ENCODE measurements around the gene DDOST. TPM values are rescaled to one million over a fixed set of nuclear protein-coding genes. Genes with fewer than 3 reads are reported as not detected.
A peak's percentile ranks its signal among the peaks of the same experiment; 100 is the strongest.

The DDOST gene
- total RNA-seq, 2 experiments from 2014 or later = 96.1 to 101 TPM

DNA sequence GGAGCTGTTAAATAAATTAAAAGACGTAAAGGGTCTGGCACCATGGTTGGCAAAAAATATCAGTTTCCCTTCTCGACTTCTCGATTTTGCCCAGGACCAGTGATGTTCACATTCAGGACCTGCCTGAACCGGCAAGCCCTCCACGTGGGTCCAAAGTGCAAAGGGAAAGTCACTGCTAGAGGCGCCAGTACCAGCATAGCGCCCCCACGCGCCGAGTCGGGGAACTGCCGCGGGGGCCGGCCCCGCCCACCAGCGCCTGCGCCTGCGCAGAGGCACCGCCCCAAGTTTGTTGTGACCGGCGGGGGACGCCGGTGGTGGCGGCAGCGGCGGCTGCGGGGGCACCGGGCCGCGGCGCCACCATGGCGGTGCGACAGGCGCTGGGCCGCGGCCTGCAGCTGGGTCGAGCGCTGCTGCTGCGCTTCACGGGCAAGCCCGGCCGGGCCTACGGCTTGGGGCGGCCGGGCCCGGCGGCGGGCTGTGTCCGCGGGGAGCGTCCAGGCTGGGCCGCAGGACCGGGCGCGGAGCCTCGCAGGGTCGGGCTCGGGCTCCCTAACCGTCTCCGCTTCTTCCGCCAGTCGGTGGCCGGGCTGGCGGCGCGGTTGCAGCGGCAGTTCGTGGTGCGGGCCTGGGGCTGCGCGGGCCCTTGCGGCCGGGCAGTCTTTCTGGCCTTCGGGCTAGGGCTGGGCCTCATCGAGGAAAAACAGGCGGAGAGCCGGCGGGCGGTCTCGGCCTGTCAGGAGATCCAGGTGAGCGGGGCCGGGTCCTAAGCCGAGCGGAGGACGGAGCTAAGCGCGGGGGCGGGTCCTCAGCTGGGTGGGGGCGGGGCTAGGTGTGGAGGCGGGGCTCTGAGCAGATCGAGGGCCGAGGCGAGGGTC is 27.7 kb downstream of the DDOST start, which contains the start of gene PINK1:
TSS of gene PINK1 (plus strand) at position 269 of the 875 bp plus-strand sequence. CDS start at position 360, 91 bp downstream.
- CTCF ChIA-PET = interaction anchor here (0.6 to 1.8 kb wide), 8 partner anchors 17 to 1382 kb away, joined by 3 to 6 read pairs (median 4); partner anchors contain the start of genes DDOST, EMC1 and MRTO4
- peak; percentile 84 for ATAC-seq (ENCODE audit: poor library complexity)
- H3K9me3 Mint-ChIP-seq = no peaks in the 10 kb centered on the region
- peaks cover 5% of the 10 kb centered on the region for H3K27me3 Mint-ChIP-seq
- POLR2A ChIA-PET = interaction anchor here (0.5 to 2.2 kb wide), 18 partner anchors 9 to 1561 kb away, joined by 3 to 35 read pairs (median 4); partner anchors contain the start of genes DDOST, HP1BP3, KIF17 and MUL1
- H3K27me3 ChIP-seq (ENCODE audit: control insufficient read depth in 1 of 2, insufficient read depth in 2 of 2, low read length in 2 of 2) = peaks cover 0 to 3% of the 10 kb centered on the region in 2 experiments
- H3K4me1 ChIP-seq (ENCODE audit: insufficient read depth, low read length) = peaks cover 18% of the 10 kb centered on the region
- H3K27ac Mint-ChIP-seq = peak within 1 kb of the TSS; percentile 87
- peaks cover 12% of the 10 kb centered on the region for H3K4me1 Mint-ChIP-seq (ENCODE audit: low read depth)
- peak within 1 kb of the TSS; percentile 52 to 72 for H3K27ac ChIP-seq (ENCODE audit: low read depth in 1 of 2, low read length in 2 of 2)
- no peaks in the 10 kb centered on the region for H3K9me3 ChIP-seq (ENCODE audit: control insufficient read depth in 1 of 2, insufficient read depth in 1 of 2, low read length in 2 of 2)
- peaks cover 20% of the 10 kb centered on the region for H3K36me3 Mint-ChIP-seq (ENCODE audit: low read depth)
- peak within 1 kb of the TSS; percentile 94 for H3K4me3 Mint-ChIP-seq
- intact Hi-C loops (cut with DNase I, micrococcal nuclease) = loop anchor here (2.0 to 10.0 kb wide), 3 partner anchors 111 to 751 kb away; partner anchors contain the start of gene OTUD3 (in 1 of the 2)
- peaks cover 11% of the 10 kb centered on the region for H3K36me3 ChIP-seq (ENCODE audit: insufficient read depth, low read length)
- DNase-seq = peak; percentile 72 to 97 (median 86)
- TF ChIP-seq, protein P1, sequence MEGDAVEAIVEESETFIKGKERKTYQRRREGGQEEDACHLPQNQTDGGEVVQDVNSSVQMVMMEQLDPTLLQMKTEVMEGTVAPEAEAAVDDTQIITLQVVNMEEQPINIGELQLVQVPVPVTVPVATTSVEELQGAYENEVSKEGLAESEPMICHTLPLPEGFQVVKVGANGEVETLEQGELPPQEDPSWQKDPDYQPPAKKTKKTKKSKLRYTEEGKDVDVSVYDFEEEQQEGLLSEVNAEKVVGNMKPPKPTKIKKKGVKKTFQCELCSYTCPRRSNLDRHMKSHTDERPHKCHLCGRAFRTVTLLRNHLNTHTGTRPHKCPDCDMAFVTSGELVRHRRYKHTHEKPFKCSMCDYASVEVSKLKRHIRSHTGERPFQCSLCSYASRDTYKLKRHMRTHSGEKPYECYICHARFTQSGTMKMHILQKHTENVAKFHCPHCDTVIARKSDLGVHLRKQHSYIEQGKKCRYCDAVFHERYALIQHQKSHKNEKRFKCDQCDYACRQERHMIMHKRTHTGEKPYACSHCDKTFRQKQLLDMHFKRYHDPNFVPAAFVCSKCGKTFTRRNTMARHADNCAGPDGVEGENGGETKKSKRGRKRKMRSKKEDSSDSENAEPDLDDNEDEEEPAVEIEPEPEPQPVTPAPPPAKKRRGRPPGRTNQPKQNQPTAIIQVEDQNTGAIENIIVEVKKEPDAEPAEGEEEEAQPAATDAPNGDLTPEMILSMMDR (IDR thresholded peaks at IDR 0.05) = peak; percentile 99
- H3K4me3 ChIP-seq (ENCODE audit: low read length) = peak within 1 kb of the TSS; percentile 69

- POLR2A ChIA-PET = interaction anchor here (2.1 to 2.2 kb wide), 2 partner anchors 29 to 154 kb away, joined by 15 to 35 read pairs; partner anchors contain the start of genes DDOST and HP1BP3
- peak overlapping the region; percentile 78 for H3K4me3 Mint-ChIP-seq
- H3K4me1 Mint-ChIP-seq (ENCODE audit: low read depth) = peaks cover 12% of the 10 kb centered on the region
- intact Hi-C loops (cut with DNase I, micrococcal nuclease) = loop anchor here (2.0 to 10.0 kb wide), 3 partner anchors 110 to 750 kb away; partner anchors contain the start of gene OTUD3 (in 1 of the 2)
- H3K4me1 ChIP-seq (ENCODE audit: insufficient read depth, low read length) = peaks cover 18% of the 10 kb centered on the region
- ATAC-seq (ENCODE audit: poor library complexity) = no peak
- peaks cover 15% of the 10 kb centered on the region for H3K36me3 Mint-ChIP-seq (ENCODE audit: low read depth)
- H3K36me3 ChIP-seq (ENCODE audit: insufficient read depth, low read length) = peaks cover 1% of the 10 kb centered on the region
- DNase-seq = no peak
- H3K27me3 ChIP-seq (ENCODE audit: control insufficient read depth in 1 of 2, insufficient read depth in 2 of 2, low read length in 2 of 2) = peaks cover 0 to 3% of the 10 kb centered on the region in 2 experiments
- no peaks in the 10 kb centered on the region for H3K9me3 ChIP-seq (ENCODE audit: control insufficient read depth in 1 of 2, insufficient read depth in 1 of 2, low read length in 2 of 2)
- CTCF ChIA-PET = interaction anchor here (0.5 to 1.8 kb wide), 5 partner anchors 16 to 1381 kb away, joined by 3 to 6 read pairs (median 3); partner anchors contain the start of genes DDOST, EMC1 and MRTO4
- H3K27me3 Mint-ChIP-seq = peaks cover 13% of the 10 kb centered on the region
- H3K4me3 ChIP-seq (ENCODE audit: low read length) = no peak overlapping the region
- peak overlapping the region; percentile 42 for H3K27ac Mint-ChIP-seq
- TF ChIP-seq, protein P1 (IDR thresholded peaks at IDR 0.05) = no peak
- no peaks in the 10 kb centered on the region for H3K9me3 Mint-ChIP-seq
- H3K27ac ChIP-seq (ENCODE audit: low read depth in 1 of 2, low read length in 2 of 2) = no peak overlapping the region
Observed at GRCh38 chr1:20632386-20632785, 28.8 kb downstream of the DDOST start.

- POLR2A ChIA-PET = no interaction called here
- H3K36me3 Mint-ChIP-seq (ENCODE audit: low read depth) = peaks cover 8% of the 10 kb centered on the region
- CTCF ChIA-PET = no interaction called here
Observed at GRCh38 chr1:20630729-20631128, 30.4 kb downstream of the DDOST start.

More at GRCh38 chr1:20630729-20631128, 30.4 kb downstream of the DDOST start:
- DNase-seq (no peak), ATAC-seq (ENCODE audit: poor library complexity) (no peak)
- no peaks in the 10 kb centered on the region for H3K9me3 Mint-ChIP-seq
- no peak overlapping the region for H3K27ac Mint-ChIP-seq
- Histone ChIP-seq H3K9me3 (ENCODE audit: control insufficient read depth in 1 of 2, insufficient read depth in 1 of 2, low read length in 2 of 2) (no peaks in the 10 kb centered on the region), H3K4me3 (ENCODE audit: low read length) (no peak overlapping the region), H3K36me3 (ENCODE audit: insufficient read depth, low read length) (no peaks in the 10 kb centered on the region), H3K27ac (ENCODE audit: low read depth in 1 of 2, low read length in 2 of 2) (no peak overlapping the region), H3K4me1 (ENCODE audit: insufficient read depth, low read length) (peaks cover 18% of the 10 kb centered on the region), H3K27me3 (ENCODE audit: control insufficient read depth in 1 of 2, insufficient read depth in 2 of 2, low read length in 2 of 2) (peaks cover 0 to 3% of the 10 kb centered on the region in 2 experiments)
- intact Hi-C loops (cut with DNase I, micrococcal nuclease) = loop anchor here (5.0 to 10.0 kb wide), 2 partner anchors 716 to 748 kb away; partner anchors contain the start of gene OTUD3 (in 1 of the 2)
- H3K4me1 Mint-ChIP-seq (ENCODE audit: low read depth) = peaks cover 12% of the 10 kb centered on the region
- TF ChIP-seq, protein P1 (IDR thresholded peaks at IDR 0.05) = no peak
- peak overlapping the region; percentile 54 for H3K4me3 Mint-ChIP-seq
- peaks cover 24% of the 10 kb centered on the region for H3K27me3 Mint-ChIP-seq

Data from CD4-positive, alpha-beta T cell (primary cell).